NCI-H2171 treated with DMSO at 0.1 percent for 48 hours (cell line): ENCODE results near the gene MBD3L3.
A peak's percentile ranks its signal among the peaks of the same experiment; 100 is the strongest.
"Not testable (repeated sequence)": the region's sequence is repeated elsewhere in the genome, so short reads cannot be mapped to it uniquely, and the experiment has no call there.

Experiments
- DNase-seq: peaks from one replicate; lab custom pipeline; 2025; lab: John Stamatoyannopoulos, UW

Gene MBD3L3

DNA sequence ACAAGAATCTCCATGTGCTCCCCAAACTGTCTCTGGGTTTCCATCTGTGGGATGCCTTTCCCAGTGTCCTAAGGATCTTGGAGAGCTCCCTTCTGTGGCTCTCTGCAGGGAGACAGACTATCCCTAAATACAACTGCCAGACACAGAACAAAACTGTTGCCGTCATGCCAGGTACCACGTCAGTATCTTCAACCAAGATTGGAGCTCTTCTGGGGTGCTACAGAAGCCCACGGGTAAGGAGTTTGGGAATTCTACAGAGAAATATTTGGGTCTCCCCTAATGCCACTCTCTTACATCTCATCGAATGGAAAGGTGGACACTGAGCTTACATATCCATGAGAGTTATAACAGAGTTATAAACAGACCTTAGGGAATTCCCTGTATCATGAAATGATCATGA, 4.9 kb upstream of the MBD3L3 start:
- no peak for DNase-seq

DNA sequence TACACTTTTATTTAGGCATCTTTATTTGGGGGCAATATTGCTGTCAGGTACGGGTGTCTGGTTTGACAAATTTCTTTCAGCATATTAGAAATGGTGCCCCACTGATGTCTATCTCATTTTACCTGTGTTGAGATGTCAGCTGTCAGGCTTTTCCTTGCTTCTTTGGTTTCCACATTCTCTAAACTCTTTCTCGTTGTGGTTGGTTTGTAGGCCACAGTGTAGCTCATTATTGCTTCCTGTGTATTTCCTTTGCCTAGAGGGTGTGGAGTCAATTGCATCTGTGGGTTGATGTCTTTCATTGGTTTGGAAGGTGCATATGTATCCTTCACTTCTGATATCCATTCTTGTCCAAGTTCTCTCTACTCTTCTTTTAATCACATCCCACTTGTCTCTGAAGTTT, 1.5 kb upstream of the MBD3L3 start:
- DNase-seq, result not testable (repeated sequence)

DNA sequence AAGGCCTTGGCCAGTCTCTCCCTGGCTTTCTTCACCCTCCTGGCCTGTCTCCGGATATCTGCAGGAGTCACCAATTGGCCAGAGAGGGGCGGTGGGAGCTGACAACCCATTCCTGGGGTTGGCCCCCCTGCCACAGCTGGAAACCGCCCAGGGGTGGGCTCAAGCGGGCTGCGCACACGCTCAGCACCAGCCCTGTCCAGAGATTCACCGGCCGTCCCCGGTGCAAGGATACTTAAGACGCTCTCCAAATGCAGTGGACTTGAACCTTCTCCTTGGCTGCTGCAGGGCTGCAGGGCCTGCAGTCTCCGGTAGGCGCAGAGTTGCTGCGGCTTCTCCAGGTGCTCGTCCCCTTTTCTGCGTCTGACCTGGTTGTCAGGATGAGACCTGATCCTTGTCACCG, 2.1 kb downstream of the MBD3L3 start:
- not testable (repeated sequence) for DNase-seq

GRCh38 chr19:7055679-7056078, 2.8 kb downstream of the MBD3L3 start:
- DNase-seq, result not testable (repeated sequence)

GRCh38 chr19:7054635-7055368, 3.7 kb downstream of the MBD3L3 start:
- DNase-seq, result not testable (repeated sequence)

DNA sequence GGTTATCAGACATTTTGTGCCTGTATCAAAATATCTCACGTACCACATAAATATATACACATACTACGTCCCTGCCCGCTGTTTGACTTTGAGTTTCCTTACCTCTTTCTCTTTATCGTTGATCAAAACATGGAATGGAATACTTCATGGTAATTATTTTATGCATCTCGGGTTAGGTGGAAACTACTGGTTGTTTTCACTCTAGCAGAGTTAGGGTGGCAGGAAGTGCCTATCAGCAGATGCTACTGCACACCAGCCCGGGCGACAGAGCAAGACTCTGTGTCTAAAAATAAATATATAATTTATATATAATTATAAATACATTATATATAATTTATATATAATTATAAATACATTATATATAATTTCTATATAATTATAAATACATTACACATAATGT, 5.6 kb downstream of the MBD3L3 start:
- DNase-seq, result not testable (repeated sequence)

DNA sequence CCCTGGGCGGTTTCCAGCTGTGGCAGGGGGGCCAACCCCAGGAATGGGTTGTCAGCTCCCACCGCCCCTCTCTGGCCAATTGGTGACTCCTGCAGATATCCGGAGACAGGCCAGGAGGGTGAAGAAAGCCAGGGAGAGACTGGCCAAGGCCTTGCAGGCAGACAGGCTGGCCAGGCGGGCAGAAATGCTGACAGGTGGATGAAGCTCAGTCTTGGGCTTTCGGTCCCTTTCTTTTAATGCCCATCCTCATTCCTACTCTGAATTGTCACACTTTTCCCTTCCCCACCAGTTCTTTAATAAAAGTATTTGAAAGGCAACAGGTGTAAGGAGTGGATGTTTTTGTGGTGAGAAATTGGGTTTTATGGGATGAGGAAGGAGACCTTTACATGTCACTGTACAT, 7.1 kb downstream of the MBD3L3 start:
- not testable (repeated sequence) for DNase-seq

GRCh38 chr19:7049021-7049420, 9.5 kb downstream of the MBD3L3 start, which contains the start of gene MBD3L2:
MBD3L2 (plus strand) TSS chr19:7049321; CDS start chr19:7049374, 53 bp downstream.
- not testable (repeated sequence) for DNase-seq

DNA sequence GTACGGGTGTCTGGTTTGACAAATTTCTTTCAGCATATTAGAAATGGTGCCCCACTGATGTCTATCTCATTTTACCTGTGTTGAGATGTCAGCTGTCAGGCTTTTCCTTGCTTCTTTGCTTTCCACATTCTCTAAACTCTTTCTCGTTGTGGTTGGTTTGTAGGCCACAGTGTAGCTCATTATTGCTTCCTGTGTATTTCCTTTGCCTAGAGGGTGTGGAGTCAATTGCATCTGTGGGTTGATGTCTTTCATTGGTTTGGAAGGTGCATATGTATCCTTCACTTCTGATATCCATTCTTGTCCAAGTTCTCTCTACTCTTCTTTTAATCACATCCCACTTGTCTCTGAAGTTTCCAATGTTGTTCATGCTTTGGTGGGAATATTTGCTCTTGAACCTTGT, 16.9 kb downstream of the MBD3L3 start:
- DNase-seq, result not testable (repeated sequence)

GRCh38 chr19:7040079-7040478, 18.4 kb downstream of the MBD3L3 start, which contains the start of gene MBD3L4:
MBD3L4 (minus strand) TSS chr19:7040179; CDS start chr19:7040144, 35 bp downstream.
- DNase-seq, result not testable (repeated sequence)

GRCh38 chr19:7030278-7030677, 28.2 kb downstream of the MBD3L3 start, which contains the start of gene MBD3L5:
MBD3L5 (plus strand) TSS chr19:7030578; CDS start chr19:7030612, 34 bp downstream.
- DNase-seq, result not testable (repeated sequence)

- DNase-seq, result not testable (repeated sequence)
Observed at GRCh38 chr19:7028790-7029189, 29.7 kb downstream of the MBD3L3 start.

GRCh38 chr19:7021331-7021730, 37.1 kb downstream of the MBD3L3 start, which contains the start of gene MBD3L2B:
MBD3L2B (minus strand) TSS chr19:7021431; CDS start chr19:7021397, 34 bp downstream.
- DNase-seq, result not testable (repeated sequence)

DNA sequence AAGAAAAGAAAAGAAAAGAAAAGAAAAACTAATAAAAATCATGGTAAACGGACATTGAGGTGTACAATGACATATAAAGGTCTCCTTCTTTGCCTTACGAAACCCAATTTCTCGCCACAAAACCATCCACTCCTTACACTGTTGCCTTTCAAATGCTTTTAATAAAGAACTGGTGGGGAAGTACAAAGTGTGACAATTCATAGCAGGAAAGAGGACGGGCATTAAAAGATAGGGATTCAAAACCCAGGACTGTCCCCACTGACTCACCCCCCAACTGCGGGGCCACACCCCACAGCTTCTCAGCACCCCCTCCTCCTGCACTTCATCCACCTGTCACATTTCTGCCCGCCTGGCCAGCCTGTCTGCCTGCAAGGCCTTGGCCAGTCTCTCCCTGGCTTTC, 39.6 kb downstream of the MBD3L3 start:
- DNase-seq, result no peak

DNA sequence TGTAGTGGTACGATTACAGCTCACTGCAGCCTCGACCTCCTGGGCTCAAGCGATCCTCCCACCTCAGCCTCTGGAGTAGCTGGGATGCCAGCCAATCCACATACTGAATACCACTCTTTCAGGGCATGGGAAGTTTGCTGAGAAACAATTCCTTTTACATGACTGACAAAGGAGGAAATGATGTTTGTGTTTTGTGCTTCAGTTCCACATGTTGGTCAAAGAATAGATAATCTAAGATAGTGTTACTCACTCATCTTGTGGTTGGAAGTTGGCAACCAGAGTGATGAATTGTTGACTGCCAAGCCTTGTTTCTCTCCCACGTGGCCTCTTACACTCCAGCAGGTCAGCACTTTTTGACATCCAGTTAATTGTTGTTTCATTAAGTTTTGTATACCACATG, 44.8 kb downstream of the MBD3L3 start:
- DNase-seq, result no peak

- DNase-seq, result peak; percentile 28
Observed at GRCh38 chr19:7010722-7011593, 47.5 kb downstream of the MBD3L3 start.

DNA sequence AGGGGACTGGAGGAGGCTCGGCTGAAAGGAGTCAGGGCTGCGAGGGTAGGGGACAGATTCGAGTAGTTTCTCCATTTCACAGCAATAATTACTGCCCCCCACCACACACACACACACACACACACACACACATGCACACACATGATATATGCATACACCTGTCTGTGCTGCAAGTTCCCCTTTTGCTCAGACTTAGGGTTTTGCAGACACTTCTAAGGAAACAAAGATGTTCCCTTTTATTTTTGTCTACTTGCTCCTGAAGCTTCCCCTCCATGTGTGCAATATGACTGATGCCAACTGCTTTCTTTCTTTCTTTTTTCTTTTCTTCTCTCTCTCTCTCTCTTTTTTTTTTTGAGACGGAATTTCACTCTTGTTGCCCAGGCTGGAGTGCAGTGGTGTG, 50.6 kb downstream of the MBD3L3 start:
- no peak for DNase-seq
